HG02571 (cell line): ENCODE measurements around the gene PDZRN3.

Source experiments
- ATAC-seq: cut with Tn5 transposase; IDR thresholded peaks from one replicate; pipeline ENCODE4 v1.9.1; 2021; ENCODE audit warnings: mild to moderate bottlenecking, moderate library complexity; ENCODE audit not compliant: unreplicated experiment

Gene PDZRN3

DNA sequence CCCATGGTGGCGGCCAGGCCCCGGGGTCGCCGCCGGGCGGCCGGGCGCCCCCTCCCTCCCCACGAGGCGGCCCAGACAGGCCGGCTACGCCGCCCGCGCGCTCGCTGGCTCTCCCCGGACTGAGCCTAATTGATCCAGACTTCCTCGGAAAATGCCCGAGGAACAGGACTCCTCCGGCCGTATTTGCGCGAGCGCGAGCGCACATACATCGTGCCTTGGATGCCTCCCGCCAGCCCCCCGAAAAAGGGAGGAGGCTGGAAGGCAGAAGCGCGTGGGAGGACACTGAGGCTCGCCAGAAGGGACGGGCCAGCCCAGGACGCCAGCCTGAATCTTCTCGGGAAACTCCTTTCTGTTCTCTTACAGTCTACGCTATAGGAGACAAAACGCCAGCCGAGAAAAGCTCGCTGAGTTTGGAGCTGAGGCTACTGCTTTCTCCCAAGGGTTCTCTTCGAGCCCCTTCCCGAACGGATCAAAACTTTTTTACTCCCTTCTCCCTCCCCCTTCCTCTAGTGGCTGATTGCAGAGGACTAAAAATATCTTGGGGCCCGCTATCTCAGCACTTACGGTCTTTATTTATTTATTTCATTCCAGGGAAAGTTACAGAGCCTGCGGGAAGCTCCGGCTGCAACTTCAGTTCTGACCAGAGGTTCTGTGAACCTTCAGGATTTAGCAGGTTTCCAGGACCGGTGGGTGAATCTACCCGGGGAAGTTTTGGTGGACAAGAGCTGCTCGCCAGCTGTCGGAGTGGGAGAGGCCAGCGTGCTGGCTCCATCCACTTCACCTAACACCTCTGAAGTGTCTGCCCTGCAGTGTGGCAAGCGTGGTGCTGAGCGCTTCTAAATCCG, at the start of gene PDZRN3:
Gene PDZRN3, minus strand, starts transcription at position 121 of the 845 bp plus-strand sequence.
- no peak for ATAC-seq

DNA sequence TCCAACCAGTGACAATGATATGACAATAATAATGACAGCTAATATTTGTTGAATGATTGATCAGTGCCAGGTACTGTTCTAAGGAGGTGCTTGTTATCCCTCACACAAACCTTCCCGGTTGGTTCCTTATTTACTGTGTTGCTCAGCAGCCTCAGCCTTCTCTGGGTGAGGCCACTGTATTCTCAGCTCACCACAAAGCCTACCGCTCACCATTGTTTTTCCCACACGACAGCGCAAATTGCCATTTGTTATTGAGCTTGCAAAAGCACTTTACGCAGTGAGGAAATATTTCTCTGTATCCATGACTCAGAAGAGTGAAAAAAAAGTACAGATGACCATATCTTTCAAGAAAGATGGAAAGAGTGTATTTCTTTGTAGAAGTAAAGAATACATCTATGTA, 49.5 kb upstream of the PDZRN3 start:
- no peak for ATAC-seq

DNA sequence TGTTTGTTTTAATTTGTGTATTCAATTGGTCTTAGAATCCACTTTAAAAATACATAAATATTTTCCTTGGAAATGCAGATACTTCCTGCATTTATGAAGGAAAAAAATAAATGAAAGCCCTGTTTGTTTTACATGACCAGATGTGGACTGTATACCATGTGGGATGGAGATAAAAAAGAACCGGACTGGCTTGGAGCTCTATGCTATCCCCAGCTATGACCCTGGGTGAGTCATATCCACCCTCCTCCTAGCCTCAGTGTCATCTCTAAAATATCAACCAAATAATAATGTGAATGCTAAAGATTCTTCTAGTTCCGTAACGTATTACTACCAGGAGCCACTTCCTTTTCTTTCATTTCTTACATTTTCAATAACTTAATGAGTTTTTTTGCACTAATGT, 44.5 kb upstream of the PDZRN3 start:
- ATAC-seq: no peak

DNA sequence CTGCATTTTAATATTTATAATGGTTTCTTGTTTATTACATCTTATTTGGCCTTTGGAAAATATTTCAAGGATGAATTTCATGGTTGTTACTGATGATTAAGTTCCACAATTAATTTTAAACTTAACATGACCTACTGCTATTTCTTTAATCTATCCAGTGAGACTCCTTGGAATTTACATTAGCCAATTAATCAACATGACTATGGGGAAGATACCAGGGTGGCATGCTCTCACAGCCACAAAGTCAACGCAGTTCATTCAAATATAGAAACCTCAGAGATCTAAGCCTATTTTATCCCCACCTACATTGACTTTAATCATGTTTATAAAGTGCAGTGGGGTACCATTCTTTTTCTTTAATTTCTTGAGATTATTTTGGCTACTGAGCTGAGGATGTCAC, 43.6 kb upstream of the PDZRN3 start:
- no peak for ATAC-seq

GRCh38 chr3:73667889-73668288, 43.1 kb upstream of the PDZRN3 start:
- ATAC-seq: no peak

DNA sequence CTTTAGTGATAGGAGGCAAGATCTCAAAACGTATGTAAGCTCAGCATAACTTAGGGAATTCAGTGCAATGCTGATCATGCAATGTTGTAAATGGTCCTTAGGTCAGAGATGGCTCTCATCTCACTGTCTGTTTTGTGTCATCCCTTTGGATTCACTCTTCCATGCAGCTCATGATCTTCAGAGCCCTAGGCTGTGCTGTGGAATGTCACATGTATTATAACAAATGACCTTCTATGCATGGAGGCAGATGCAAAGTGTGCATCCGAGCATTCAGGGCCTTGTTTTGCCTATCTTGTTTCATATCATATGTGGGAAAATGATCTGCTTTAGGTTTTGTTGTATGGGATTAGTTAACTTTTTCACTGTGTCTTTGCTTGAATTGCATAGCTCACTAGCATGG, 40.5 kb upstream of the PDZRN3 start:
- ATAC-seq: no peak

DNA sequence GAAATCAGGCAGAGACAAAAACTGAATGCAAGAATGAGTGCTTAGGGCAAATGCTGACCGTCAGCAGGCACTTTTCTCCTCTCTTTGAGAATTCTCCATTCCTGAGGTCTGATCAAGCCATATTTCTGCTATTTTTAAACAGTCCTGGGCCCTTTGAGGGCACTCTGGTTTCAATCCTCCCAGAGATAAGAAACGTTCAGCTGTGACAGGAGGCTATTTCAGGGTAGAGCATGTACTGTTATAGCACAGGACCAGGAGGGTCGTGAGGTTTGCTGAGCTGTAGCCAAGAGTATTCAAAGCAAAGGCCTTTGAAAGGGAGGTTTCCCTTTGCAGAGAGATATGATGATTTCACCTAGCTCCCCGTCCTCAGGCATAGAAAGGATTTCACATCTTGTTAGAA, 39.6 kb upstream of the PDZRN3 start:
- ATAC-seq: no peak

DNA sequence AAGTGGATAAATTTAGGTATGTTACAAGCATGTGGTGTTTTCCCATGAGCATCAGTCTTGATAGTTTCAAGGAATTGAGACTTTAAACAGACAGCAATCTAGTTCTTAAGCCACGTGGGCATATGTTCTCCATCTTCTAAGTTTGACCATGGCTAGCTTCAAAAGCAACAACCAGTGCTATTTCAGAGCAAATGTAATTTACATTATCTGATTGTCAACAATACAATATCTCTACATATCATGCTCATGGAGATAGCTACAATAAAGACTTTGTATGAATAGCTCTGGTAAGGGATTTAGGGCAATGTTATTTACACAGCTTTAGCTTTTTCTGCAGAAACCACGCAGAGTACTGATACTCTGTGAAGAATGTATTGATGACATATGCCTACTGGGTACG, 38.8 kb upstream of the PDZRN3 start:
- ATAC-seq: no peak

GRCh38 chr3:73661265-73661664, 36.5 kb upstream of the PDZRN3 start:
- ATAC-seq: no peak

GRCh38 chr3:73658227-73658626, 33.5 kb upstream of the PDZRN3 start:
- ATAC-seq: no peak

DNA sequence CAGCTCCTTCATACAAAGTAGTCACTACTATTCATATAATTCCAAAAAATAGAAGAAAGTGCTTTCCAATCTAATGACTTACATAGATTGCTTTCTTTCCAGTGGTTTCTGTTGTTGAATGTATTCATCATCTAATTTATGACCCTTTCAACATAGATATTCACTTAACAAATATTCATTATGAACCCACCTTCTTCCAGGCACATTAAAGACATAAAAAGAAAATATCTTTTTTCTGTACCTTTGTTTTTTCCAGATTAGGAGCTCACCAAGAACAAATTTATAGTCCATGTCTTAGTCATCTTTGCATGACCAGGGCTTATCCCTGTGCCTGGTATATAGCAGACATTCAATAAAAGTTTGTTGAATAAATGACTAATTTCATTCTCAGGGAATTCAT, 32.4 kb upstream of the PDZRN3 start:
- no peak for ATAC-seq

- no peak for ATAC-seq
Observed at GRCh38 chr3:73656241-73656890, 31.6 kb upstream of the PDZRN3 start.

DNA sequence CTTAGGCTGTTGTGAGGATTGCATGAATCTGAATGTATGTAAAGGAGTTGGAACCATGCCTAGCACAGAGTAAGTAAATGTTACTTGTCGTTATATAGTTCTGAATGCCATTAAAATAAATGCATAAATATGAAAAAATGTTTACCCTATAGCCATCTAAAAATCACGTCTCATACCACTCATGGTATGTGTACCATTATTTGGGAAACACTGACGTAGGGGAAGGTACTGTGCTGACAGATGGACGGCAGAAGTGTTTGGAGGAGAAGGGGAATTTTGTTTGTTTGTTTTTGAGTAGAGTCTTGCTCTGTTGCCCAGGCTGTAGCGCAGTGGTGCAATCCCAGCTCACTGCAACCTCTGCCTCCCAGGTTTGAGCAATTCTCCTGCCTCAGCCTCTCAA, 30.5 kb upstream of the PDZRN3 start:
- ATAC-seq: no peak

DNA sequence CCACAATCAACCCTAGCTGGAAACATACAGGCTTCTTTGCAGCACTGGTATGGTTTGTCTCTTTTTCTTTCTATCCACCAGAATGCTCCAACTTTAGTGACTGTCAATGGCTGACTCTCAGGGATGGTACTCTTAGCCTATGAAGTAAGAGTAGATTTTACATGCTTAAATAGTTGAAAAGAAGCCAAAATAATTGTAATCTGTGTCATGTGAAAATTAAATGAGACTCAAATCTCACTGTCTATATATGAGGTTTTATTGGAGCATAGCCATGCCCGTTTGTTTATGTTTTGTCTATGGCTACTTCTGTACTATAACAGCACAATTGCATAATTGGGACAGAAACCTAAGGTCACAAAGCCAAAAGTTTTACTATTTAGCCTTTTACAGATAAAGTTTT, 29.1 kb upstream of the PDZRN3 start:
- ATAC-seq: no peak

DNA sequence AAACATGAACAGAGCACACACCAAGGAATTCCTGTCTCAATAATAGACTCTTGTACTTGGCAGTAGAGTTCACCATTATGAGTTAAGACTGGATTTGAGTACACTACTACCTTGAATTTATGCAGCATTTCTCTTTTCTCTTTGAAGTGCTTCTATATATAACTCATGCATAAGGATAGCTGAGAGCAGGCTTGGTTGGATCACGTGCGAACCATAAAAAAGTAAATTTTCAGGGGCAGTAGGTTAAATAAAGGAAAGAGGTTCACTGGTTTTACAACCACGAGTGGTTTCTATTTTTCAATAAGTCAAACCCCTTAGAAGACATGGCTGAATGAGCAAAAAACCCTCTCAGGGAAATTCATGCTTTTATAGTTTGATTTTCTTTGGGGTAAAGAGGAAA, 28.6 kb upstream of the PDZRN3 start:
- no peak for ATAC-seq

DNA sequence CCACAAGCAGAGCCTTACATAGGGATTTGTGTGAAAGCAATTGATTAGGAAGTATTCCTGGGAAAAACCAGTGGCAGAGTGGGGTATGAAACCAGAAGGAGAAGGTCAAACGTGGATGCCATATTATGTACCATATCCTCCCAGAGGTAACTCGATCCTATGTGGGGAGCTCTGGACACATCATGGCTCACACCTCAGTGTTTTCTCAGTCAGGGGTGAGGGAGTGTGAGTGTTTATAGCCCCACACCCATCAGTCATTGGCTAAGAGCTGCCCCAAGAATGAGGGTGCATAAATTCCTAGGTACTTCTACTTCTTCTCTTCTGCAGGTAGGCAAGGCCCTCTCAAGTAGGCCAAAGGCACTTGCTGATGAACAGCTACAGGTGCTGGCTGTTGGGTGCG, 28.2 kb upstream of the PDZRN3 start:
- ATAC-seq: no peak

GRCh38 chr3:73637042-73637441, 12.3 kb upstream of the PDZRN3 start:
- no peak for ATAC-seq

DNA sequence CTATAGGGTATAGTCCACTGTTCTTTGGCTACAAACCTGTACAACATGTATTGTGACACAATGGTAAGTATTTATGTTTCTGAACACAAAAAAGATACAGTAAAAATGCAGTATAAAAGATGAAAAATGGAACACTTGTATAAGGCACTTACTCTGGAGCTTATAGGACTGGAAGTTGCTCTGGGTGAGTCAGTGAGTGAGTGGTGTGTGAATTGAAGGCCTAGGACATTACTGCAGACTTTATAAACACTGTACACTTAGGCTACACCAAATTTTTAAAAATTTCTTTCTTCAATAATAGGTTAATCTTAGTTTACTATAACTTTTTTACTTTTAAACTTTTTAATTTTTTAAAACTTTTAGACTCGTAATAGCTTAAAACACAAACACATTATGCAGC, 10.5 kb upstream of the PDZRN3 start:
- no peak for ATAC-seq

DNA sequence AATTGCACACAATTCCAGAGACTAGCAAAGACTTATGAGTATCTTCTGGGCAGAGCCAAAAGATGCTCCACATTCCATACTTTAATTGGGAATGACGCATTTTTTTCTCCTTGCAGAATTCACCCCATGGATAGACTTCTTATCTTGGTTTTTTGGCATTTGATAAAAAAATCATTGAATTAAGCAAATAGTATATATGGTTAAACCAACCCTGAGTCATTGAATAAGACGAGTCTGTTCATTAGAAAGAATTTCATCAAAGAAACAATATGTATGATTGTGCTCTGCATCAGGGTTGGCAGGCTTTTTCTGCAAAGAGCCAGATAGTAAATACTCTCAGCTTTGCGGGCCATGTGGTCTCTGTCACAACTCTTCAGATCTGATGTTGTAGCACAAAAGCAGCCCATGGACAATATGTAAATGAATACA, 9.2 kb upstream of the PDZRN3 start:
- no peak for ATAC-seq

DNA sequence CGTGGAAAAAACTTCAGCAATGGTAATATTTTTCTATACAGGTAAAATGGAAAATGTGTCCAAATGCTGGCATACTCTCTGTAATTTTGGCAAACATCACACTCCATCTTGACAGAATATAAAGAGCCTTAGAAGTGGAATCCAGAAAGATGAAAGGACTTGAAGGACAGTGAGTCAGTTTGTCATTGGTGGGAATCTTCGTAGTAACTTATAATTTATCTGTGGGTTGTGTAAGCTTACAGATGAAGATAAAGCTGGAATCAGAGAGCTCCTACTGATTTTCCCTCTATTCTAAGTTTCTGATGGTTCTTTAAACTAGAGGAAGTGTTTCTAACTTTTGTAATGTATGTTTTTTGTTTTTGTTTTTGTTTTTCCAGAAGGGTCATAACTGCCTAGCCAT, 8.7 kb upstream of the PDZRN3 start:
- no peak for ATAC-seq

- no peak for ATAC-seq
Observed at GRCh38 chr3:73626106-73626505, 1.4 kb upstream of the PDZRN3 start.

GRCh38 chr3:73624017-73624820, 522 bp downstream of the PDZRN3 start:
- no peak for ATAC-seq
